K562 (cell line): ENCODE measurements around the gene PPP2R2D. TPM values are rescaled to one million over a fixed set of nuclear protein-coding genes. Genes with fewer than 3 reads are reported as not detected.

ENCODE experiments used
- BRCA1 ChIP-seq, 2 experiments: fragments of 450-650 bp in 1 of 2; sonication (generic) in 1 of 2; formaldehyde crosslinking in 1 of 2; IDR thresholded peaks; 2 replicates each; pipeline versions ENCODE4 v1.5.0 to v1.6.1; 2017 to 2020; ENCODE audit warnings: mild to moderate bottlenecking in 1 of 2, missing genetic modification reagents in 1 of 2
- CHD7 ChIP-seq: fragments of 200-600 bp; sonication (generic); IDR thresholded peaks from one replicate; pipeline ENCODE4 v1.6.1; 2012; ENCODE audit warnings: mild to moderate bottlenecking, low read depth, low read length, inconsistent platforms
- HIVEP1 ChIP-seq: fragments of 250-450 bp; sonication (Bioruptor Pico); IDR thresholded peaks from 2 replicates; pipeline ENCODE4 v1.4.0; 2020; ENCODE audit warnings: mild to moderate bottlenecking
- MEF2D ChIP-seq: conservative IDR thresholded peaks from 2 replicates; pipeline ENCODE4 v1.6.1; 2016; ENCODE audit warnings: low read depth, missing genetic modification characterization, missing compliant biosample characterization
- PTRF ChIP-seq: fragments of 450-650 bp; IDR thresholded peaks from 2 replicates; pipeline ENCODE4 v1.6.1; 2016; ENCODE audit warnings: mild to moderate bottlenecking, missing genetic modification characterization, missing compliant biosample characterization
- TRIM28 ChIP-seq: fragments of 450-650 bp; IDR thresholded peaks from 2 replicates; pipeline ENCODE4 v1.6.1; 2017
- TSHZ1 ChIP-seq: fragments of 250-450 bp; sonication (Bioruptor Pico); IDR thresholded peaks from 2 replicates; pipeline ENCODE4 v1.4.0; 2020; ENCODE audit warnings: mild to moderate bottlenecking, moderate library complexity
- polyA plus RNA-seq, 8 experiments: library from polyadenylated mRNA; depleted of rRNA in 4 of 8; stranded (reverse) in 5 of 8; unstranded in 3 of 8; fragments of >200 nt; fragmentation: Nextera tagmentation in 2 of 8; fragmentation: Illumina TruSeq in 1 of 8; extraction: Ambion mirVana in 2 of 8; extraction: Trizol in 1 of 8; gene quantifications; 2 replicates each; pipeline versions ENCODE4 v1.2.1 to v1.2.3, GENCODE V29; 2011 to 2014; ENCODE audit warnings: inconsistent platforms in 1 of 8, missing spikeins in 1 of 8
- total RNA-seq, 7 experiments: library from RNA; depleted of rRNA in 6 of 7; stranded (reverse); fragments of >200 nt in 6 of 7; fragmentation: Illumina TruSeq in 2 of 7; extraction: Trizol in 2 of 7; gene quantifications; 2 replicates each; pipeline versions ENCODE4 v1.2.1 to v1.2.3, GENCODE V29; 2011 to 2021; ENCODE audit warnings: low replicate concordance in 1 of 7
- TF ChIP-seq, protein P1 (sequence below), 2 experiments: fragments of 250-450 bp in 1 of 2; fragments of 450-650 bp in 1 of 2; sonication (Bioruptor Pico) in 1 of 2; IDR thresholded peaks; 2 replicates each; pipeline versions ENCODE4 v1.6.1 to v1.8.0; 2016 to 2021; ENCODE audit warnings: mild to moderate bottlenecking in 2 of 2, moderate library complexity in 2 of 2, missing compliant biosample characterization in 1 of 2, missing genetic modification characterization in 1 of 2
- TF ChIP-seq, protein P2 (sequence below): fragments of 250-450 bp; sonication (Bioruptor Pico); IDR thresholded peaks from 2 replicates; pipeline ENCODE4 v1.4.0; 2020; ENCODE audit warnings: mild to moderate bottlenecking, moderate library complexity

The PPP2R2D gene
- total and polyA plus RNA-seq, 9 of the 15 experiments (the other 6 are each of a cell fraction or from before 2014, with no cell fraction given), result 1.9 to 37.0 (median 26.8) TPM

GRCh38 chr10:131897297-131897899 lies 3.4 kb upstream of the PPP2R2D start (continued):
- TF ChIP-seq MEF2D (tag) (no peak; the same call in 1 of the 2 replicates), BRCA1 (IDR thresholded peaks at IDR 0.05) (no peak), BRCA1 (CRISPR knock-in tag; IDR thresholded peaks at IDR 0.05) (no peak), HIVEP1 (CRISPR knock-in tag) (0 out of 2 replicates have a peak, but pooled peaks have one; percentile 53), TSHZ1 (no peak), CHD7 (no peak), TRIM28 (no peak), PTRF (tag) (no peak)
- TF ChIP-seq, protein P1, sequence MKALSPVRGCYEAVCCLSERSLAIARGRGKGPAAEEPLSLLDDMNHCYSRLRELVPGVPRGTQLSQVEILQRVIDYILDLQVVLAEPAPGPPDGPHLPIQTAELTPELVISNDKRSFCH (CRISPR knock-in tag; IDR thresholded peaks at IDR 0.05), result no peak
- TF ChIP-seq, protein P1 (tag; IDR thresholded peaks at IDR 0.05), result peak; percentile 86
- TF ChIP-seq, protein P2, sequence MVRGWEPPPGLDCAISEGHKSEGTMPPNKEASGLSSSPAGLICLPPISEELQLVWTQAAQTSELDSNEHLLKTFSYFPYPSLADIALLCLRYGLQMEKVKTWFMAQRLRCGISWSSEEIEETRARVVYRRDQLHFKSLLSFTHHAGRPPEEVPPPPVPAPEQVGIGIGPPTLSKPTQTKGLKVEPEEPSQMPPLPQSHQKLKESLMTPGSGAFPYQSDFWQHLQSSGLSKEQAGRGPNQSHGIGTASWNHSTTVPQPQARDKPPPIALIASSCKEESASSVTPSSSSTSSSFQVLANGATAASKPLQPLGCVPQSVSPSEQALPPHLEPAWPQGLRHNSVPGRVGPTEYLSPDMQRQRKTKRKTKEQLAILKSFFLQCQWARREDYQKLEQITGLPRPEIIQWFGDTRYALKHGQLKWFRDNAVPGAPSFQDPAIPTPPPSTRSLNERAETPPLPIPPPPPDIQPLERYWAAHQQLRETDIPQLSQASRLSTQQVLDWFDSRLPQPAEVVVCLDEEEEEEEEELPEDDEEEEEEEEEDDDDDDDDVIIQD, result no peak
